ENCODE data around the gene GALNT17.

GALNT17 gene

GRCh38 chr7:71286924-71287323 lies 155.0 kb downstream of the GALNT17 start:
- no peak for DNase-seq

GRCh38 chr7:71290452-71290851 lies 158.5 kb downstream of the GALNT17 start:
- DNase-seq, result no peak

- no peak for DNase-seq
These were observed 166.4 kb downstream of the GALNT17 start for GRCh38 chr7:71298378-71298777.

- DNase-seq, result no peak
These were observed 168.1 kb downstream of the GALNT17 start for GRCh38 chr7:71300086-71300485.

- no peak for DNase-seq
These were observed 168.7 kb downstream of the GALNT17 start for GRCh38 chr7:71300603-71301002.

GRCh38 chr7:71301167-71301566 lies 169.2 kb downstream of the GALNT17 start:
- no peak for DNase-seq

- no peak for DNase-seq
These were observed 171.6 kb downstream of the GALNT17 start for GRCh38 chr7:71303566-71303965.

- DNase-seq, result no peak
These were observed 176.2 kb downstream of the GALNT17 start for GRCh38 chr7:71308096-71308495.

GRCh38 chr7:71311576-71311975 lies 179.6 kb downstream of the GALNT17 start:
- no peak for DNase-seq

- no peak for DNase-seq
These were observed 181.0 kb downstream of the GALNT17 start for GRCh38 chr7:71312755-71313490.

GRCh38 chr7:71313553-71313952 lies 181.6 kb downstream of the GALNT17 start:
- DNase-seq, result no peak

GRCh38 chr7:71320916-71321315 lies 189.0 kb downstream of the GALNT17 start:
- no peak for DNase-seq

- no peak for DNase-seq
These were observed 190.3 kb downstream of the GALNT17 start for GRCh38 chr7:71322201-71322600.

GRCh38 chr7:71323726-71324125 lies 191.8 kb downstream of the GALNT17 start:
- no peak for DNase-seq

- DNase-seq, result no peak
These were observed 193.2 kb downstream of the GALNT17 start for GRCh38 chr7:71325151-71325550.

GRCh38 chr7:71326595-71326994 lies 194.7 kb downstream of the GALNT17 start:
- DNase-seq, result no peak

- DNase-seq, result no peak
These were observed 196.0 kb downstream of the GALNT17 start for GRCh38 chr7:71327946-71328345.

GRCh38 chr7:71329030-71329660 lies 197.2 kb downstream of the GALNT17 start:
- no peak for DNase-seq

GRCh38 chr7:71332207-71332606 lies 200.3 kb downstream of the GALNT17 start:
- DNase-seq, result no peak

GRCh38 chr7:71334541-71334940 lies 202.6 kb downstream of the GALNT17 start:
- no peak for DNase-seq

- no peak for DNase-seq
These were observed 206.9 kb downstream of the GALNT17 start for GRCh38 chr7:71338866-71339265.

GRCh38 chr7:71339924-71340323 lies 208.0 kb downstream of the GALNT17 start:
- DNase-seq, result no peak

GRCh38 chr7:71342202-71342601 lies 210.3 kb downstream of the GALNT17 start:
- no peak for DNase-seq

GRCh38 chr7:71343039-71343438 lies 211.1 kb downstream of the GALNT17 start:
- DNase-seq, result no peak

GRCh38 chr7:71343892-71344291 lies 211.9 kb downstream of the GALNT17 start:
- no peak for DNase-seq
